ENCODE measurements around the gene TXLNG. TPM values are rescaled to one million over a fixed set of nuclear protein-coding genes. Genes with fewer than 3 reads are reported as not detected.

Gene TXLNG
- total RNA-seq, 1 experiment from 2014 or later: 15.7 TPM

GRCh38 chrX:16838202-16839066 lies 52.2 kb downstream of the TXLNG start:
- peak; percentile 73 for DNase-seq (ENCODE audit: low read depth)

- no peak for DNase-seq (ENCODE audit: low read depth)
Observed at GRCh38 chrX:16839219-16839851, 53.1 kb downstream of the TXLNG start.

- peak; percentile 25 for DNase-seq (ENCODE audit: low read depth)
Observed at GRCh38 chrX:16839852-16840460, 53.7 kb downstream of the TXLNG start.

- DNase-seq (ENCODE audit: low read depth): no peak
Observed at GRCh38 chrX:16842684-16843083, 56.4 kb downstream of the TXLNG start.

GRCh38 chrX:16843208-16843909 lies 57.1 kb downstream of the TXLNG start:
- no peak for DNase-seq (ENCODE audit: low read depth)

GRCh38 chrX:16845686-16846085 lies 59.4 kb downstream of the TXLNG start:
- no peak for DNase-seq (ENCODE audit: low read depth)

- DNase-seq (ENCODE audit: low read depth): no peak
Observed at GRCh38 chrX:16848541-16848940, 62.3 kb downstream of the TXLNG start.

GRCh38 chrX:16851421-16851820 lies 65.2 kb downstream of the TXLNG start:
- no peak for DNase-seq (ENCODE audit: low read depth)

GRCh38 chrX:16851827-16852226 lies 65.6 kb downstream of the TXLNG start:
- no peak for DNase-seq (ENCODE audit: low read depth)

- peak; percentile 25 for DNase-seq (ENCODE audit: low read depth)
Observed at GRCh38 chrX:16852617-16853179, 66.4 kb downstream of the TXLNG start.

GRCh38 chrX:16853537-16853936 lies 67.3 kb downstream of the TXLNG start:
- peak; percentile 24 for DNase-seq (ENCODE audit: low read depth)

GRCh38 chrX:16855363-16856075 lies 69.3 kb downstream of the TXLNG start:
- DNase-seq (ENCODE audit: low read depth): no peak

GRCh38 chrX:16856076-16856404 lies 69.8 kb downstream of the TXLNG start:
- DNase-seq (ENCODE audit: low read depth): peak; percentile 87

GRCh38 chrX:16856744-16857143 lies 70.5 kb downstream of the TXLNG start:
- DNase-seq (ENCODE audit: low read depth): no peak

GRCh38 chrX:16862829-16863228 lies 76.6 kb downstream of the TXLNG start:
- no peak for DNase-seq (ENCODE audit: low read depth)

- no peak for DNase-seq (ENCODE audit: low read depth)
Observed at GRCh38 chrX:16867947-16868346, 81.7 kb downstream of the TXLNG start.

- DNase-seq (ENCODE audit: low read depth): no peak
Observed at GRCh38 chrX:16868920-16869319, 82.7 kb downstream of the TXLNG start.

GRCh38 chrX:16869393-16870094 lies 83.3 kb downstream of the TXLNG start:
- DNase-seq (ENCODE audit: low read depth): peak; percentile 14

GRCh38 chrX:16870095-16870861 lies 84.0 kb downstream of the TXLNG start, which contains the start of gene RBBP7:
Gene RBBP7, minus strand, starts transcription at chrX:16870362. Its CDS starts 309 bp downstream, at chrX:16870053.
- DNase-seq (ENCODE audit: low read depth): peak; percentile 83

All from HT1080 (cell line).